ENCODE data around the gene NIPAL3. TPM values are rescaled to one million over a fixed set of nuclear protein-coding genes. Genes with fewer than 3 reads are reported as not detected.
A peak's percentile ranks its signal among the peaks of the same experiment; 100 is the strongest.

NIPAL3 gene
- total and polyA plus RNA-seq, 2 experiments from 2014 or later = 55.9 to 78.4 TPM

- Histone ChIP-seq H3K27me3 (replicated peaks; ENCODE audit: insufficient read depth) (no peaks in the 10 kb centered on the region), H3K79me2 (ENCODE audit: insufficient read depth) (peaks cover 23% of the 10 kb centered on the region), H3F3A (ENCODE audit: insufficient read depth) (peaks cover 60% of the 10 kb centered on the region), H3K4me1 (ENCODE audit: insufficient read depth) (peaks cover 59% of the 10 kb centered on the region), H3K4me2 (ENCODE audit: unreplicated experiment) (peak overlapping the region; percentile 86), H2AFZ (peak overlapping the region; percentile 85; the same call in 1 of the 2 replicates), H3K9me3 (ENCODE audit: low read depth) (no peaks in the 10 kb centered on the region), H3K9ac (no peak overlapping the region), H3K27ac (no peak overlapping the region), H4K20me1 (ENCODE audit: insufficient read depth) (no peaks in the 10 kb centered on the region), H3K9me2 (ENCODE audit: insufficient read depth) (no peaks in the 10 kb centered on the region), H3K36me3 (ENCODE audit: low read depth) (no peaks in the 10 kb centered on the region), H3K4me3 (no peak overlapping the region)
- TF ChIP-seq EZH2phosphoT487 (IDR thresholded peaks at IDR 0.05; ENCODE audit: insufficient read depth, low read depth) (no peak), EZH2 (IDR thresholded peaks at IDR 0.05; ENCODE audit: insufficient read depth, poor library complexity, severe bottlenecking) (no peak)
- 57 to 58% methylated on average over 22 of the region's 22 CpGs for WGBS, 2 experiments (ENCODE audit: low coverage in 1 of 2, low lambda C conversion rate in 2 of 2, missing lambda C conversion rate in 2 of 2)
- peak; percentile 26 for DNase-seq
- in situ Hi-C loops (cut with MboI) = no loop called here
These were observed 748 bp upstream of the NIPAL3 start for GRCh38 chr1:24414775-24415333.

GRCh38 chr1:24415910-24416665, 486 bp downstream of the NIPAL3 start:
- peak; percentile 60 for DNase-seq

GRCh38 chr1:24416666-24417391, 1.2 kb downstream of the NIPAL3 start:
- WGBS, 2 experiments (ENCODE audit: low coverage in 1 of 2, low lambda C conversion rate in 2 of 2, missing lambda C conversion rate in 2 of 2) = 39% methylated on average over 10 of the region's 10 CpGs
- Histone ChIP-seq H4K20me1 (ENCODE audit: insufficient read depth) (no peaks in the 10 kb centered on the region), H3K4me1 (ENCODE audit: insufficient read depth) (peaks cover 42% of the 10 kb centered on the region), H3K4me2 (ENCODE audit: unreplicated experiment) (peak overlapping the region; percentile 86), H3F3A (ENCODE audit: insufficient read depth) (peaks cover 44% of the 10 kb centered on the region), H3K9me3 (ENCODE audit: low read depth) (no peaks in the 10 kb centered on the region), H3K9ac (peak overlapping the region; percentile 81), H3K79me2 (ENCODE audit: insufficient read depth) (peaks cover 24% of the 10 kb centered on the region), H3K27me3 (replicated peaks; ENCODE audit: insufficient read depth) (no peaks in the 10 kb centered on the region), H3K4me3 (peak overlapping the region; percentile 92), H3K36me3 (ENCODE audit: low read depth) (peaks cover 8% of the 10 kb centered on the region; the same call in 1 of the 2 replicates), H3K27ac (peak overlapping the region; percentile 88), H2AFZ (peak overlapping the region; percentile 85), H3K9me2 (ENCODE audit: insufficient read depth) (no peaks in the 10 kb centered on the region)
- in situ Hi-C loops (cut with MboI) = no loop called here
- no peak for TF ChIP-seq EZH2 (IDR thresholded peaks at IDR 0.05; ENCODE audit: insufficient read depth, poor library complexity, severe bottlenecking)
- TF ChIP-seq EZH2phosphoT487 (IDR thresholded peaks at IDR 0.05; ENCODE audit: insufficient read depth, low read depth) = no peak
- peak; percentile 97 for DNase-seq

More at GRCh38 chr1:24415910-24416665, 486 bp downstream of the NIPAL3 start:
- H3K27ac ChIP-seq = peak overlapping the region; percentile 88
- peaks cover 50% of the 10 kb centered on the region for H3K4me1 ChIP-seq (ENCODE audit: insufficient read depth)
- H3F3A ChIP-seq (ENCODE audit: insufficient read depth) = peaks cover 49% of the 10 kb centered on the region
- peak overlapping the region; percentile 86 for H3K4me2 ChIP-seq (ENCODE audit: unreplicated experiment)
- H3K9ac ChIP-seq = peak overlapping the region; percentile 81
- peak overlapping the region; percentile 85 for H2AFZ ChIP-seq
- peaks cover under 1% of the 10 kb centered on the region; the same call in 1 of the 2 replicates for H3K36me3 ChIP-seq (ENCODE audit: low read depth)
- H3K9me3 ChIP-seq (ENCODE audit: low read depth) = no peaks in the 10 kb centered on the region
- H3K27me3 ChIP-seq (replicated peaks; ENCODE audit: insufficient read depth) = no peaks in the 10 kb centered on the region
- peaks cover 24% of the 10 kb centered on the region for H3K79me2 ChIP-seq (ENCODE audit: insufficient read depth)
- in situ Hi-C loops (cut with MboI) = no loop called here
- no peaks in the 10 kb centered on the region for H4K20me1 ChIP-seq (ENCODE audit: insufficient read depth)
- H3K4me3 ChIP-seq = peak overlapping the region; percentile 92
- WGBS, 2 experiments (ENCODE audit: low coverage in 1 of 2, low lambda C conversion rate in 2 of 2, missing lambda C conversion rate in 2 of 2) = 3 to 4% methylated on average over 35 of the region's 35 CpGs
- TF ChIP-seq EZH2 (IDR thresholded peaks at IDR 0.05; ENCODE audit: insufficient read depth, poor library complexity, severe bottlenecking) = no peak
- TF ChIP-seq EZH2phosphoT487 (IDR thresholded peaks at IDR 0.05; ENCODE audit: insufficient read depth, low read depth) = no peak
- no peaks in the 10 kb centered on the region for H3K9me2 ChIP-seq (ENCODE audit: insufficient read depth)

DNA sequence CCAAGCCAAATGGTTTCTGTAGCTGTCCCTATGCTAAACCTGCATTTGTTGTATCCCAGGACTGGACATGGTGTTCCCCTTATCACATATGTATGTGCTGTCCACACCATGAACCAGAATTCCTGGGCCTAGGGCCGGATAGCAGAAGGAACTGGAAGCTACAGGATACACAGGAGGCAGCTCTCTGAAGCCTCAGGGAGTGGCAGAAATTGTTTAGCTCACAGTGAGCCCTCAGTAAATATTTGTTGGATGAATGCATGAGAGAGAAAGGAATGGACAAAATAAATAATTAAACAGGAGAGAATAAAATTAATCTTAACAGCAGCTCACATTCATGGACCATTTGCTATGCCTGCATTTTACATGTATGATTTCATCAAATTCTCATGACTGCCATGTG, 2.1 kb downstream of the NIPAL3 start:
- H4K20me1 ChIP-seq (ENCODE audit: insufficient read depth) = no peaks in the 10 kb centered on the region
- H3K79me2 ChIP-seq (ENCODE audit: insufficient read depth) = peaks cover 24% of the 10 kb centered on the region
- H3K9me3 ChIP-seq (ENCODE audit: low read depth) = no peaks in the 10 kb centered on the region
- no peaks in the 10 kb centered on the region for H3K27me3 ChIP-seq (replicated peaks; ENCODE audit: insufficient read depth)
- in situ Hi-C loops (cut with MboI) = no loop called here
- WGBS, 2 experiments (ENCODE audit: low coverage in 1 of 2, low lambda C conversion rate in 2 of 2, missing lambda C conversion rate in 2 of 2) = 48 to 53% methylated on average over 1 of the region's 1 CpG
- peak; percentile 72 for DNase-seq
- H2AFZ ChIP-seq = no peak overlapping the region
- TF ChIP-seq EZH2phosphoT487 (IDR thresholded peaks at IDR 0.05; ENCODE audit: insufficient read depth, low read depth) = no peak
- no peak for TF ChIP-seq EZH2 (IDR thresholded peaks at IDR 0.05; ENCODE audit: insufficient read depth, poor library complexity, severe bottlenecking)
- peaks cover 34% of the 10 kb centered on the region for H3K4me1 ChIP-seq (ENCODE audit: insufficient read depth)
- peaks cover 10% of the 10 kb centered on the region; the same call in 1 of the 2 replicates for H3K36me3 ChIP-seq (ENCODE audit: low read depth)
- H3K9me2 ChIP-seq (ENCODE audit: insufficient read depth) = no peaks in the 10 kb centered on the region
- H3K27ac ChIP-seq = peak overlapping the region; percentile 88
- peak overlapping the region; percentile 81 for H3K9ac ChIP-seq
- H3K4me2 ChIP-seq (ENCODE audit: unreplicated experiment) = peak overlapping the region; percentile 75
- peak overlapping the region; percentile 92 for H3K4me3 ChIP-seq
- peaks cover 37% of the 10 kb centered on the region for H3F3A ChIP-seq (ENCODE audit: insufficient read depth)

All from GM23248 (cell line).